ENCODE measurements around the gene TENM4.

DNA sequence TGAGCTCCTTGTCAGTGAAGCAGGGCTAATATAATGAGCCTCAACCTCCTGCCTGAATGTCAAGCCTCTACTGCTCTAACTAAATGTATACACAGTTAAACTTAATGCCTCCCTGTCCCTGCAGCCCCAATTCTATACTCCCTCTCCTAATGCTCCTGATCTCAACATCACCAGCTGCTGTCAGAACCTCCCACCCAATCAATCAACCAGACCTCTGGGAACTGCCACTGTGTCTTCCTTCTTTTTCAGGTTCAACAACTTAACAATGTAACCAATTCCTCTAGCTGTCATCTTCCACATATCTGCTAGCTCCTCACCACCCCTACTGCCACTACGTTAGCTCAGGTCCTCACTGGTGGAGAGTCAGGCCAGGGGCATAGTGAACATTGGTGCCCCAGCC, 526.3 kb downstream of the TENM4 start:
- TF ChIP-seq POLR2AphosphoS5 (IDR thresholded peaks at IDR 0.05; ENCODE audit: low read depth, low read length) (no peak), TAF1 (IDR thresholded peaks at IDR 0.05; ENCODE audit: borderline replicate concordance, insufficient read depth, low read length) (no peak), SIN3A (IDR thresholded peaks at IDR 0.05; ENCODE audit: borderline replicate concordance, insufficient read depth, low read length) (no peak), REST (IDR thresholded peaks at IDR 0.05; ENCODE audit: insufficient read depth in 1 of 2, low read depth in 2 of 2, low read length in 2 of 2) (no peak)
